ENCODE results near the gene DDX59. TPM values are rescaled to one million over a fixed set of nuclear protein-coding genes. Genes with fewer than 3 reads are reported as not detected.

Gene DDX59
- total and polyA plus RNA-seq, 9 of the 15 experiments (the other 6 are each of a cell fraction or from before 2014, with no cell fraction given) = 8.3 to 30.4 (median 19.8) TPM

DNA sequence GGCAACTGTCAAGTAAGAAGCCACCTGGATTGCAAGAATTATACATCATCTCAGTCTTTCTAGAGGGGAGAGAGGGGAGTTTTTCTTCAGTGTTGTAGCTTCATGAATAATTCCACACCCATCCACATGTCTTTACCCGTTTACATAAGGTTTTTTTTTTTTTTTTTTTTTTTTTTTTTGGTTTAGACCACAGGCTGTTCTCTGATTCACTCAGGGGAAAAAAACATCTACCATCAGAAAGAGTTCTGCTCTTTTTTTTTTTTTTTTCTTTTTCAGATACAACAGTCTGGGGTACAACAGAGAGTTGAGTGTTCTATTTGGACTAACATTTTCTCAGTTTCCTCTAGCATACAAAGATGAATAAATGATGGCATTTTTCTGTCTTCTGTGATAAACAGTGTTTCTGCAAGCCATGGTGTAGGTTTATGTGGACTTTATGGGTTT is 44.3 kb downstream of the DDX59 start:
- in situ Hi-C loops (cut with MboI) = no loop called here
- Histone ChIP-seq H3K79me2 (ENCODE audit: control insufficient read depth, insufficient read depth, low read length) (peaks cover 2% of the 10 kb centered on the region), H3K9me3 (replicated peaks; ENCODE audit: control insufficient read depth, insufficient read depth, low read depth, low read length) (no peaks in the 10 kb centered on the region), H3K4me1 (replicated peaks in 1 of 2; ENCODE audit: control insufficient read depth in 2 of 2, insufficient read depth in 2 of 2, low read length in 2 of 2) (peaks cover 10 to 12% of the 10 kb centered on the region in 2 experiments; a peak in 4 of 5 replicates), H3K27me3 (ENCODE audit: control insufficient read depth in 2 of 2, insufficient read depth in 2 of 2, low read length in 2 of 2) (no peaks in the 10 kb centered on the region), H3K27ac (ENCODE audit: extremely low read depth, low read depth, low read length) (no peak overlapping the region; the same call in 2 of the 3 replicates), H3K9ac (ENCODE audit: insufficient read depth in 1 of 2, low read depth in 2 of 2, low read length in 2 of 2) (no peak overlapping the region), H2AFZ (ENCODE audit: low read depth, low read length) (peak overlapping the region; percentile 6), H3K9me1 (ENCODE audit: control insufficient read depth, insufficient read depth, low read length) (no peaks in the 10 kb centered on the region), H3K36me3 (ENCODE audit: control insufficient read depth, insufficient read depth, low read length) (no peaks in the 10 kb centered on the region), H4K20me1 (replicated peaks; ENCODE audit: control insufficient read depth, insufficient read depth, low read length) (no peaks in the 10 kb centered on the region), H3K4me3 (no peak overlapping the region), H3K4me2 (ENCODE audit: insufficient read depth, low read length) (no peak overlapping the region)
- ChIA-PET CTCF (ENCODE audit: low intra/inter-chr PET ratio) (interaction anchor here (6.0 kb wide), 1 partner anchor 178 kb away, joined by 110 read pairs; no protein-coding TSS in a partner anchor), POLR2A (interaction anchor here (0.6 to 1.9 kb wide), 2 partner anchors 9 to 1338 kb away, joined by 5 to 9 read pairs; no protein-coding TSS in a partner anchor)
- WGBS (ENCODE audit: insufficient coverage, low coverage, missing lambda C conversion rate) = 0% methylated on average over 1 of the region's 1 CpG
- no peak for ATAC-seq
- peak; percentile 26 for FAIRE-seq
- no peak for DNase-seq (ENCODE audit: extremely low read depth in 1 of 4, low spot score in 3 of 4)
- no TSS peak for BruUV-seq (replicated peaks)
- no peak for TF ChIP-seq RAD51 (IDR thresholded peaks at IDR 0.05; ENCODE audit: borderline replicate concordance, low read depth)
- TF ChIP-seq ZNF384 (IDR thresholded peaks at IDR 0.05; ENCODE audit: low read depth, low read length) = peak; percentile 89
- intact Hi-C loops (cut with micrococcal nuclease) = loop anchor here (5.0 kb wide), 1 partner anchor 112 kb away; the partner anchor contains the start of gene CAMSAP2

DNA sequence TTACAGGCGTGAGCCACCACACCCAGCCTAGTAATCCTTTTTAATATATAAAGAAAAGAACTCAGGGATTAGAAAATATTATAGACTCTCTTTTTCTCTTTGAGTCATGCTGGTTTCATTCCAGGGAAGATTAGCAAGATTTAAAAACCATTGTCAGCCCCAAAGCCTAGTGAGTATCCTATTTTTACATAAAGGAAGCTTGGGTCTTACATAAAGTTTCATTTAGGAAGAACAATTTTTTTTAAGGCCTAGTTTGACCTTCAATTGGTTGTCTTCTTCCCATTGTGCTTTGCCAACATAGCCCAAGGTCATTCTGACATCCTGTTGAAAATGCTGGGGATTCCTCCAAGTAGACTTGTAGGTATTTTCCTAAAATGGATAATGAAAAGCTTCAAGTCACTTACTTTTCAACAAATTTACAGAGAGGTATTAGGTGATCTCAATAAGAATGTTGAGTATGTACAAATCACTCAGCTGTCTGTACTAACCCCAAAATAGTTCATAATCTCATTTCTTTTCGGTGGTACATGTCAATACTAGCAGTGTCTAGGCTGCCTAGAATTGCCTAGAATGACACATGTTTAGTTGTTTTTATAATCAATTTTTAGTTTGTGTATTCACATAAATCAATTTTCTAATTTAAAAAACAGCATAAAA is 44.9 kb downstream of the DDX59 start:
- no peaks in the 10 kb centered on the region for H3K27me3 ChIP-seq (ENCODE audit: control insufficient read depth in 2 of 2, insufficient read depth in 2 of 2, low read length in 2 of 2)
- H3K9ac ChIP-seq (ENCODE audit: insufficient read depth in 1 of 2, low read depth in 2 of 2, low read length in 2 of 2) = no peak overlapping the region
- H3K79me2 ChIP-seq (ENCODE audit: control insufficient read depth, insufficient read depth, low read length) = peaks cover 8% of the 10 kb centered on the region
- CTCF ChIA-PET (ENCODE audit: low intra/inter-chr PET ratio) = interaction anchor here (6.0 kb wide), 1 partner anchor 178 kb away, joined by 110 read pairs; no protein-coding TSS in a partner anchor
- no peaks in the 10 kb centered on the region for H3K9me3 ChIP-seq (replicated peaks; ENCODE audit: control insufficient read depth, insufficient read depth, low read depth, low read length)
- no peaks in the 10 kb centered on the region for H3K36me3 ChIP-seq (ENCODE audit: control insufficient read depth, insufficient read depth, low read length)
- no peak overlapping the region for H3K4me2 ChIP-seq (ENCODE audit: insufficient read depth, low read length)
- H3K4me3 ChIP-seq = no peak overlapping the region
- 84% methylated on average over 2 of the region's 2 CpGs for WGBS (ENCODE audit: insufficient coverage, low coverage, missing lambda C conversion rate)
- ATAC-seq = no peak
- in situ Hi-C loops (cut with MboI) (loop anchor here (5.0 kb wide), 1 partner anchor 177 kb away; no protein-coding TSS in a partner anchor), intact Hi-C loops (cut with micrococcal nuclease) (loop anchor here (5.0 kb wide), 4 partner anchors 68 to 417 kb away; partner anchors contain the start of genes CAMSAP2 and KIF21B)
- no peak for DNase-seq (ENCODE audit: extremely low read depth in 1 of 4, low spot score in 3 of 4)
- POLR2A ChIA-PET = interaction anchor here (1.9 kb wide), 1 partner anchor 10 kb away, joined by 9 read pairs; no protein-coding TSS in a partner anchor
- no peak for FAIRE-seq
- BruUV-seq (replicated peaks) = no TSS peak
- no peaks in the 10 kb centered on the region for H4K20me1 ChIP-seq (replicated peaks; ENCODE audit: control insufficient read depth, insufficient read depth, low read length)
- H2AFZ ChIP-seq (ENCODE audit: low read depth, low read length) = peak overlapping the region; percentile 6
- peaks cover 10 to 15% of the 10 kb centered on the region in 2 experiments; a peak in 4 of 5 replicates for H3K4me1 ChIP-seq (replicated peaks in 1 of 2; ENCODE audit: control insufficient read depth in 2 of 2, insufficient read depth in 2 of 2, low read length in 2 of 2)
- H3K27ac ChIP-seq (ENCODE audit: extremely low read depth, low read depth, low read length) = peak overlapping the region; percentile 41; the same call in 1 of the 3 replicates
- H3K9me1 ChIP-seq (ENCODE audit: control insufficient read depth, insufficient read depth, low read length) = no peaks in the 10 kb centered on the region

Data from K562 (cell line).